Activated gamma-delta T cell treated with anti-CD3 and anti-CD28 coated beads, Interleukin-2, amount 50 U/mL, for 16 hours (primary cell): ENCODE measurements around the gene DPF3.
A peak's percentile ranks its signal among the peaks of the same experiment; 100 is the strongest.

Source experiments
- DNase-seq: peaks from one replicate; pipeline ENCODE4 v3.0.0-alpha.2; 2020; ENCODE audit warnings: low read depth

Gene DPF3

DNA sequence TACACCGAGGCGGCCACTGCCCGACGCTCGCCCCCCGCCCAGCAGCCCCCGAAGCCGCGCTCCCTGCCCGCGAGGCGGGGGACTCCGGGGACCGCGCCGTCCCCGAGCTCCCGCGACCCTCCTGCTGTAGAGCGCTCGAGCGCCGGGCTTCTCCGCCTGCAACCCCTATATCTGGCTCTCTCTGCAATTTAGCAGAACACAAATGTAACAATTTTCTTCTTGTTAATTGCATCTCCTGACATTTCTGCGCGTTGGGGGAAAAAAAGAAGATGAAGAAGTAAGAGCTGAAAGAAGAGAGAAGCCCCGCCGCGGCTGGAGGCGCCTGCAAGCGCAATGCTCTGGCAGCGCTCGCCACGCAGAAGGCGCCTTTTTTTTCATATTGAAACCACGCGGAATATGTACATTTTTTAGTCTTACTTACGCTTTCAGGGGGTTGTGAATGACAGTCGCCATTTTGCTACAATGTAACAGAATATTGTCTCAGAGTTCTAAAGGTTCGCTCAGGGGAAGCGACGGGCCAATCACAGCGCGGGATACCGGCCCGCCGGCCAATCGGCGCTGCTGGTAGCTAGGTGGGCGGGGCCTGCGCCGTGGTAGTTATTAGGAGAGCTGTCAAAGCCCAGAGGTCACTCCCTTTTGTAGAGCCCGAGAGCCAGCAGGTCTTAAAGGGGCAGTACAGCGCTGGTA lies at the start of gene DPF3:
Gene DPF3, minus strand, starts transcription at position 466 of the 687 bp plus-strand sequence. Its CDS starts 13 bp downstream, at position 453.
- DNase-seq, result peak; percentile 89

DNA sequence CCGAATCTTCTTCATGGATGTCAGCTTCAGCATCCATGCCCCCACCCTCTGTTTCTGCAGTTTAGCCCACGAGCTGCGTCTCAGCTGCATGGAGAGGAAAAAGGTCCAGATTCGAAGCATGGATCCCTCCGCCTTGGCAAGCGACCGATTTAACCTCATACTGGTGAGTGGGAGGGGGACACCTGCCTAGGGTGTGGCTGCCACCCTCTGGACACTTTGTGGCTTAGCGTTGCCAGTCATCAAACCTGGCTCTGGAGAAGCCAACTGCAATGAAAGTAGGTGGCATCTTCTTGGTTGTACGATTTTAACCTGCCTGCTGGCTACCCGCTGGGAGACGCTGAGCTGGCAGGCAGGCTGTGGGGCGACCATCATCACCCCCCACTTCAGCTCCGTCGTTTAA lies 49.0 kb upstream of the DPF3 start:
- no peak for DNase-seq

DNA sequence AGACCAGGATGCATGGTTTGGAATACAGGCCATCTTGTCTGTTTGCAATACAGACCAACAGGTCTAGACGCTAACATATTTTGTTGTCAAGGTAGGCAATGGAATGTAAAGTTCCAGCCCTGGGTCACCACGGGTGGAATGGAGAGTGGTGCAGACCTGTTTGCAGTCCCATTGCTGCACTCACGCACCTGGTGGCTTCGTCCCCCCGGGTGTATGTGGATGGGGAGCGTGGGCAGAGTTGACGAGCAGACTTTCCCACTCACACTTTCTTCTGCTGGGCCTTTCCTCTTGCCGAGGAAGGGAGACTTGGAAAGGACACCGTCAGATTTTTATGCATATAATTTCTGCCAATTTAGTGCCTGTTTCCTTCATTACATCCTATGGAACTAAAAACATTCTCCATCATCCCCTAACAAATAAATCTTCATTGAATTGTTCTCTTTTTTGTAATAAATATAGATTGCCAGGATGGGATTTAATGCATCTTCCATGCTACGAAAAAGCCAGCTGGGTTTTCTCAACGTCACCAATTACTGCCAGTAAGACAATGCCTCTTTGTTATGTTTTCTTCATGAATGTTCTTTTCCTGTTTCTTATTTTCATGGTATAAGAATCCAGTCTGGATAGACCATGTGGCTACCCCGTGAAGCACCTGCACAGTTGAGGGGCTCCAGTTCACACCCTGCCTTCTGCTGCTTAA lies 47.5 kb upstream of the DPF3 start:
- no peak for DNase-seq

DNA sequence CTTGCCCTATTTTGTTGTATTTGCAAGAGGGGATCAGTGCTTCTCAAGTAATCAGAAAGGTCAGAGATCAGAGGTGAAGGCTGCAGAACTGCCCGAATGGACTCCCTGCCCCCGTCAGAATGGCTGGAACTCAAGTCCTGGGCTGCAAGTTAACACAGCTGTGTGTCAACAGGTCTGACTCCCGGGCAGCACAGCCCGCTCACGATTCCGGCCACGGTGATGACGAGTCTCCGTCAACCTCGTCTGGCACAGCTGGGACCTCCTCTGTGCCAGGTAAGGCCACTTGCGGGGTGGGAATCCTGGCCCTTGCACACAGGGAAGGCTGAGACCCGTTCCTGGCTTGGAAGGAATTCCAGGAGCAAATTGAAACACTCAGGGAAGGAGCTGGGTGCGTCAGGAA lies 45.7 kb upstream of the DPF3 start:
- DNase-seq, result no peak

DNA sequence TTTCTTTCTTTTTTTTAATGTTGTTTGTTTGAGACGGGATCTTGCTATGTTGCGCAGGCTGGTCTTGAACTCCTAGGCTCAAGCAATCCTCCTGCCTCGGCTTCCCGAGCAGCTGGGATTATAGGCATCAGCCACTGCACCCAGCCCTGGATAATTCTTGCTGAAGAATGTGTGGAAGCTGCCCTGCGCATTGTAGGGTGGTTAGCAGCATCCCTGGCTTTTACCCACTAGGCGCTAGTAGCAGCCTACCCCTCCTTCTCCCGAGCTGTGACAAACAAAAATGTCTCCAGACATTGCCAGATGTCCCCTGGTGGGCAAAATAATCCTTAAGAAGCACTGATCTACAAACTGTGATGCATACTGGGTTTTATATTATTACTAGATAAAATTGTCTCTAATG lies 39.0 kb upstream of the DPF3 start:
- DNase-seq, result no peak

DNA sequence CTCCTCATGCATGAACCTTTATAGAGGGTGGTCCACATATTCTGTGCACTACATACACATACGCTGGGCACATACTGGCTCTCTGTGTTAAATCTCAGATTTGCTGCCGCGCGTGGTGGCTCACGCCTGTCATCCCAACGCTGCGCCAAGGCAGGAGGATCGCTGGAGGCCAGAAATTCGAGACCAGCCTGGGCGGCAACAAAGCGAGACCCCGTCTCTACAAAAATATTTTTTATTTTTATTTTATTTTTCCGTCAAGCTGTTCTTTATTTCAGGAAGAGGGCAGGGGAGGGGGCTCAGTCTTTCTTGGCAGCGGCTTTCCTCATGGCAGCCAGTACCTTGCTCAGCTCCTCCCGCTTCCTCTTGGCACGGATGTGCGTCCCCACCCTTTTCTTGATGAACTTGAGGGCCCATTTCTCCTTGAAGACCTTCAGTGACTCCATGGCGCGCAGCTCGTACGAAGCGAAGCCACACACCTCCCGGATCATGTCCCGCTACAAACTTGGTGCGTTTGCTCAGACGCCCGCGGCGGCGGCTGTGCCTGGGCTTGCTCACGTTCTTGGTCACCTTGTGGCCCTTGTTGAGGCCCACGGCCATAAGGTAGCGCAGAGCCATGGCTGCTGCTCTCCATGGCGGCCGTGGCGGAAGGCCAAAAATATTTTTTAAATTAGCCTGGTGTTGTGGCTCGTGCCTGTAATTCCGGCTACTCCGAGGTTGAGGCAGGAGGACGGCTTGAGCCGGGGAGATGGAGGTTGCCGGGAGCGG lies 35.6 kb upstream of the DPF3 start:
- no peak for DNase-seq

DNA sequence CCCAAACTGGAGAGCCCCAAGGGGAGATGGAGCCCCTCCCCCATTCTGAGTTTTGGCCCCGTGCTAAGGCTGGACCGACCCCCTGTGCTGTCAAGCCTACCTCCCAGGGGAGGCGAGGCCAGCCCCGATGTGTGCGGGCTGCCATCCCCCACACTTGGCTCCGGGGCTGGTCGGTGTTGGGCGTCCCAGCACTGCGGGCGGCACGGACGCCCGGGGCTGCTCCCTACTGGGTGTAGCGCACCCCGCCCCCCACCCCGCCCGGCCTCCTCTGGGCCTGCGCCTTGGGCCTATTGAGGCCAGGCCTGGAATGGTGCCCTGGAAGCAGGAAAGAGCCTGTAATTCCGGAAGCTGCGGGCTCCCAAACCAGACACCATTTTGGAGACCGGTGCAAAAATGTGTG lies 35.0 kb upstream of the DPF3 start:
- DNase-seq, result no peak

DNA sequence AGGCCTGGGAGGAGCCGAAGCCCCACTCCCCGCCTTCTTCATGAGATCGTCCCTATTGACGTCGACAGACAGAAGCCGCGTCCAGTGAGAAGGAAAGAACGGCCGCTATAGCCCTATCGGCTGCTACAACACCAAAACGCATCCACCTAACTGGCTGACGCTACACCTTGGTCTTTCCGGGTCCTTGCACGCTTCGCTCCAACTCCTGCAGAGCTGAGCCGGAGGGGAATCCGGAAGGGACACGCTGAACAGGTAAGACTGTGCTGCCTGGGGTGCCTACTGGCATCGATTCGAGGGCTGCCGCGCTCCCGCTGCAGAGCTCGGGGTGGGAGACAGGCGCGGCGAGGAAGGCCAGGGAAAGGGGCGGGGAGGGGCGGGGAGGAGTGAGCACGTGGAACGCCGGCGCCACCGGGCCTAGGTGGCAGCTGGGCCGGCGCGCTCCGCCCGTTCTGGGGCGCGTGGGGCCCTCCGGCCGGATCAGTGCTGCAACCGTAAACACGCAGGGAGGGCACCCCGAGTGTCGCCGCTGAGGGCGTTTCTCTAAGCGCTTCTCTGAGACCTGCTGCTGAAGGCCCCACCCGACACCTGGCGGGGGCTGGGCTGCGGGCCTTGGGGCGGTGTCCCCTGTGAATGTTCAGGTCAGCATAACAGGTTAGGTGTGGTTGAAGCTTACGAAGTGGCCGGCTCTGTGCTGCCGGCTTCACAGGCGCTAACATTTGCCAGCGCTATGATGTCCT lies 32.6 kb upstream of the DPF3 start, which contains the start of gene DCAF4:
Gene DCAF4, plus strand, starts transcription at position 173 of the 737 bp plus-strand sequence. CDS start 11,515 bp downstream, outside the sequence.
- peak; percentile 89 for DNase-seq

DNA sequence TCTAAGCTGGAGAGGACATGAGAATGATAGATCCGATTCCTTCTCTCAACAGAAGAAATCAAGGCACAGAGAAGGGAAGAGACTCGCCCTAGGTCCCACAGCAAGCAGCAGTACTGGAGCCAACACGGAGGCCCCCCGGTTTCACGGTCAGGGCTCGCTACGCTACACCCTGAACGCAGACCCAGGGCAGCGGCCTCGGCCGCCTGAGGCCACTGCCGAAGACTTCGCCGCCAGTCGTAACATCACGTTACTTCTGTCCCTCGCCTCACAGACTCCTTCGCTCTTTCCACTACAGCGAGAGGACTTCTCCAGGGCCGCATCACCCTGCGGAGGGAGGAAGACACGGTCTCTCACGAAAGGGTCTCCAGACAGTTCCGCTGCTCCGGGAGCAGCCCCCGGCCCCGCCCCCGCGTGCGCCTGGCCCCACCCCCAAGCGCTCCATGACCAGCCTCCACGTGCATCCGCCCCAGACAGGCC lies 32.0 kb upstream of the DPF3 start:
- DNase-seq, result no peak

DNA sequence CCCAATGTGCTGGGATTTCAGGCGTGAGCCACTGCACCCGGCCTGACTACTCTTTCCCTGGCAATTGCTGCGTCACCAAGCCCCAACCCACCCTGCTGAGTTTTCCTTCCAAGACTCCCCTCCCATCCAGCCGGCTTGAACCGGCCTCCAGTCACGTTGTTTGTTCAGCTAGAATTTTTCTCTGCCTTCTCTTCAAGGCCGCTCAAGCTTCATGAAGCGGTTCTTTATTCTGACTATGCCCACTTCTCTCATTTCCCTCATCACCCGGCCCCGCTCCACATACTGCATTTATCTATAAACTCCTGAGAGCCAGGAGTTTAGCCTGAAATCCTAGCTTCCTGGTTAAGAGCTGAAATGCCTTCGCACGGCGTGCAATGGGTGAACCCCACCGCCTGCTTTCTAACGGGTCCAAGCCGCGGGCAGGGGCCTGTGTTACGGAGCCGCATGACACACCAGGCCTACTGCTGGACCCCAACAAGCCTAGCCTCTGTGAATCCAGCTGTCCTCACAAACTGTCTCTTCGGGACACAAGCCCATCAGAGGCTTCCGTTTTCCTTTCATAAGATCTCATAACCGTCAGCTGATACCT lies 31.4 kb upstream of the DPF3 start:
- no peak for DNase-seq

DNA sequence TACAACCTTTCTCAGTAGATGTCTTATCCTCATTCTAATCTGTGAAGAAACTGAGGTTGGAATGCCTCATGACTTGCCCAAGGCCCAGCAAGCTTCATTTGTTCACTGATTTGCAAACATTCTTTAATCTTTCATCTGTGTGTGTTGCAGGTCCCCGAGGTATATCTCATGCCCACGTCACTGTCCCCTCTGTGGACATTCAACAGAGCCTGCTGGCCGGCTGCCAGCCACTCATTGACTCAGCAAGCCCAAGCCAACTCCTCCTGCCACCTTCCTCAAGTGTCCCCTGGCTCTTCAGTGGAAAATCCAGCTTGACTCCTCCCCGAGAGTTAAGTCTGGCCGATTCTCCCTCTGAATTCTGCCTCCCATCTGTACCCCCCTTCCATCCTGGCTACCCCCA lies 30.4 kb upstream of the DPF3 start:
- DNase-seq, result no peak

DNA sequence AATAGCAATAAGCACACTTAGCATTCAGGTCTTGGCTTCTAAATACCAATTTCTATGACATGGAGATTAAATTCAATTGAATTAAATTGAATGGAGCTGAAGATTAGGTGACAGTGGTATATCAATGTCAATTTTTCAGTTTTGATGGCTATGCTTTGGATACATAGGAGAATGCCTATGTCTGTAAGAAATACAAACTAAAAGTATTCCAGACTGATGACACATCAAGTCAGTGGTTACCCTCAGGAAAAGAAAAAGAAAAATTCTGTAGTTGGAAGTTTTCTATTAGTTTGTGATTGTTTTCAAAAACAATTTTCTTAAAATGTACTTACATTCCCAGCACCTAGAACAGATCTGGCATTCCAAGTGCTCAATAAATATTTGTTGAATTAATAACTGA lies 27.5 kb upstream of the DPF3 start:
- DNase-seq, result no peak

DNA sequence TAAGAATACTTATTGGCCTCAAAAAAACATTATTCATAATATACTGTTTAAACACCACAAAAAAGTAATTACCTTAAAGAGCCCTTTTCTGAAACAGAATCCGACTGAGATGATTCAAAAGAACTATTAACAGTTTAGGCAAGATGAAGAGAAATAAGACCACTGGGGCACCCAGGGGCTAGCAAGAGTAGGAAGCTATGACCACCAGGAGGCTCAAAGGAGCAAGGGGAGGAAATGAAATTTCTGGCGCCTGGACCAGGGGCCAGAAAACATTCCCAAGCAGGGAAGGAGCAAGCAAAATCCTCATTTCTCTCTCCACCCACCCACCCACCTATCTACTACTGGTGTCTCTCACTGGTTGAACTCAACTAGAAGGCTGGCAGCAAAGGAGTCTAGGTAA lies 26.1 kb upstream of the DPF3 start:
- no peak for DNase-seq

DNA sequence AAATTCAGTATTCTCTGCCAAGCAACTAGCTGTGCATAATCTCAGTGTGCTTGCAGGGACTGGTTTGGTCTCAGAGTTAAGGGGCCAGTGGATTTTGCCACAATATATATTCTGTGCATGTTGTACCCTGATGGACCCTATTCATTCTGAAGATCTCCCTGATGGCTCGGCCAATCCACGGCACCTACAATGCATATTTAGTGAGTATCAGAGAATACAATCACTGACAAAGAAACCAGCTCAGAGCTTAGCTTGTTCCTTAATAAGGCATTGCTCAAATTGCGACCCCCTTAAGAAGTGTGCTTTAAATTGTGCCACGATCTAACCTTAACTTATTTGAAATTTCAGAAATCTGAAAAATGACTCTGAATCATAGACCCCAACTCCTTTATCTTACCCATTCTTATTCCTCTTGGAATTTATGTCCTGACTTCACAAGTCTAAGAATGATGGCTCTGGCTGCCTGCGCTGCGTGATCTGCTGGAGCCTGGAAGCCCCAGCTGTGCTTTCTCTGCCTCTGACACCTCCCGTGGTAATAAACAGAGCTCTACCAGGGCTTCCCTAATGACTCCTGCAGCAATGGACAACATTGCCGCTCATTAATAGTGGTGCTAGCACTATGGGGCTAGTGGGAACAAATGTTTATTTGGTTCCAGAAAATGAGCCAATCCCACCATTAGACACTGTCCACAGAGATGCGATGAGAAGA lies 23.3 kb upstream of the DPF3 start:
- no peak for DNase-seq

DNA sequence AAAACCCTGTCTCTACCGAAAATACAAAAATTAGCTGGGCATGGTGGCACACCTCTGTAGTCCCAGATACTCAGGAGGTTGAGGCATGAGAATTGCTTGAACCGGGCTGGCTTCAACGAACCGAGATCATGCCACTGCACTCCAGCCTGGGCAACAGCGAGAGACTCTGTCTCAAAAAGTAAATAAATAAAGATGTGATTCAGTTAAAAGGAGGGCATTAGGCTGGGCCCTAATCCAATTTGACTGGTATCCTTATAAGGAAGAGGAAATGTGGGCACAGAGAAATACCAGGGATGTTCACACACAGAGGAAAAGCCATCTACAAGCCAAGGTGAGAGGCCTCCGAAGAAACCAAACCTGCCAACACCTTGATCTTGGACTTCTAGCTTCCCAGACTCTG lies 22.3 kb upstream of the DPF3 start:
- DNase-seq, result no peak

DNA sequence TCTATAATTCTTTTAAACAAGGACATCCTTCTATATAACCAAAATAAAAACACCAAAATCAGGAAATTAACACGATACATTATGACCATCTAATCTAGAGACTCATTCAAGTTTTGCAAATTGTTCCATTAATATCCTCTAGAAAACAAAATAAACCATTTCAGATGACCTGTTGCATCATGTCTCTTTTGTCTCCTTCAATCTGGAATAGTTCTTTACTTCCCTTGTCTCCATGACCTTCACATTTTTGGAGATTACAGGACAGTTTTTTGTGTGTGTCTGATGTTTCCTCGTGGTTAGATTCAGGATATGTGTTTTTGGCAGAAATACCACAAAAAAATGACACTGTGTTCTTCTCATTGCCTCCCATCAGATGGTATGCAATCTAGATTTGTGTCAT lies 19.9 kb upstream of the DPF3 start:
- DNase-seq, result no peak

DNA sequence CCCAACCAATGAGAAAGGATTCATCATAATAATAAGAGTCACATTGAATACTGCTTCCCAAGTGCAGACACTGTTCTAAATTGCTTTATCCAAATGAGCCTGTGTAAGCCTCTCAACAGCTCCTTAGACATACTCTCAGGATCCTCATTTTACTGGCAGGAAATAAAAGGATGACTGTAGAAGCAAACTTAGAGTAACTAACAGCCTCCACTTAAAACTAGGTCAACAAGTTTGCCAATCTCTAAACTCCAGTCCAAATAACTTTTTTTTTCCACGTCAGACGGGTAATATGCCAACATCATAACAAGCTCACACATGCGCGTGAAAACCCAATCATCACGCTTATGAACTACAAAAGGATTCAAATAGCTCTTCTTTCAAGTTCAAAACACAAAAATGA lies 15.3 kb upstream of the DPF3 start:
- no peak for DNase-seq

DNA sequence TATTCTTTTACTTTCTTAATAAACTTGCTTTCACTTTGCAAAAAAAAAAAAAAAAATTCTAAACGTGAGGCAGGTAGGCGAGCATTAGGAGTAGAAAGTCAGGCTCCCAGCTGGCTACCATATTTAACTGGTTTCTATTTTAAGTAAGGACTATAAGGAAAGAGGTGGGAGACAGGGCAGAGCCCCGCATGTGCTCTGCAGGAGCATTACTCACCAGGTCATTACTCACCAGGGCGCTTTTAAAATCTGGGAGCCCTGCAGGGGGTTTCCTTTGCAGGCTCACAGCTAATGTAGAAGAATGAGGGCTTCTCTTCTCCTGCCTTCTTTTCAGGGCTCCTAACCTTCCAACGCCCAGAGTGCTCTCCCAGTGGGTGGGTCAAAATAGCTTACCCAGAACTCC lies 14.0 kb upstream of the DPF3 start:
- DNase-seq, result no peak

DNA sequence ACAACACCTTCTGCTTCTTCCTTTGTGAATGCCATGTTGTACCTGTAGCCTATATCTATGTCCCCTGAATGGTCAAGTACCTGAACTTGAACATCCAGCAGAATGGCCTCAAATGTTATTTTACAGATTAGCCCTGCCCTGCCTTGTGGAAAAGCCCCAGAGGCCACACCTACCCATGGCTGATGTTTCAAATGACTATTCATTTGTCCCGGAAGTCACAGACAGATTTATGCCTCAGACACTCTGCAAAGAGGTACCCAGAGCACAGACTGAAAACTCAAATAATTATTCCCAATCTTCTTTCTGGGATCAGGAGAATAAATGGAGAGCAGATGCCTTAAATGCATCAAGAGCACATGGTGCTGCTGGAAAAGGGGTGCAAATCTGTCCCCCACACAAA lies 13.0 kb upstream of the DPF3 start:
- no peak for DNase-seq

DNA sequence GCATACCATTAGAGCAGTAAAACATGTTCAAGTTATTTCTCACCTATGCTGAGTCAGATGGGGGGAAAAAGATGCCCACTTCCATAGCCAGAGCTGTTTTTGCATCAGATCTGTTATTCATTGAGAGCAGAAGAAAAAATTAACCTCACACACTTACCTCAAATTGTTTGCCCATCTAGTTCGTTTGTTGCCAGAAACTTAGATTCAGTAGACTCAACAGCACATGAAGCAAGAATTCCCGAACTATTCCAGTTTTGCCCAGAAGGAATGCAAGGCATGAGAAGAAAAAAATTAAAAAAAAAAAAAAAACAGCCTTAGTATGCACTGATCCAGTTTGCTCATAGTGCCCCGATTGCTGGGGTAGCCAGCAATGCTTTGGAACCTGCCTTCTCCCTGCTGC lies 12.4 kb upstream of the DPF3 start:
- no peak for DNase-seq
